G401 (cell line): ENCODE results near the gene GPATCH2L. TPM values are rescaled to one million over a fixed set of nuclear protein-coding genes. Genes with fewer than 3 reads are reported as not detected.

Source experiments
- DNase-seq: peaks from one replicate; pipeline ENCODE4 v3.0.0-alpha.2; 2015; ENCODE audit warnings: low spot score
- in situ Hi-C: cut with HindIII; loops from 2 replicates; pipeline ENCODE4 v1.10.0; 2016; ENCODE audit warnings: low sequenced_read_pairs, mixed read lengths
- total RNA-seq: library from RNA; depleted of rRNA; stranded (reverse); fragments of >200 nt; shearing (Covaris generic); gene quantifications from 2 replicates; pipeline ENCODE4 v1.2.3, GENCODE V29; 2014

Gene GPATCH2L
- total RNA-seq, 1 experiment from 2014 or later: 32.4 TPM

DNA sequence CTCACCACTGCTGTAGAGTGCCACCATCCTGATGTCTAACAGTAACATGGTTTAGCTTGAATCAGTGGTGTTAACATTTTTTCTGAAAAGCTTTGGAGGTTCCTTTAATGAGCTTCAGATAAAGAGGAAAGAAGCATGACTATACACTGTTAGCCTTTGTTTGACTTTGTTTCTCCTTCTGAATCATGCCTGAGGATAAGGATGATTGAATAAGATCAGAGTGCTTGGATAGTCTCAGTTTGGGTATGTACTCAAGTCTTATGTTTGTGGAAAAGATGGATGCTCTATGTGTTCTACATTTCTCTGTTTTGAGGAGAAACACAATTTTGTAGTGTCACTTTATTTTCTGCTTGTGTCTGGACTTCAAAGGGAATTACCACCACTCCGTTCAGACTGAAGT lies 42.0 kb downstream of the GPATCH2L start:
- no peak for DNase-seq
- in situ Hi-C loops: no loop called here

DNA sequence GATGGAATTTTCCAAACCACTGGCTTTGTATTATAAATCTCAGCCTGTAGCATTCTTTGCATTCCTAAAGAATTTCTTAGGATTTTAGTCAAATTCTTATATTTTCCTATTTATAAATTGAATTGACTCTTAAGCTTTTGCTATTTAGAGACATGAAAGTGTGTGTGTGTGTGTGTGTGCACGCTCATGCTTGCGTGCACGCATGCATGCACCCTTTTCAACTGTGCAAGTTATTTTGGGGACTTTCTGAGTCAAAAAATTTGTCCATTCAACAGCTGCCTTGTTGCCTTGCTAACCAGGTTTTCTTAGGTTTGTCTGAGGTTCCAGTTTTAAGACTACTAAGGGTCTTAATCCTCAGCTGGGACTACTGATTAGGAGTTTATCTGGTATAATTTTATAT lies 42.6 kb downstream of the GPATCH2L start:
- in situ Hi-C loops: no loop called here

DNA sequence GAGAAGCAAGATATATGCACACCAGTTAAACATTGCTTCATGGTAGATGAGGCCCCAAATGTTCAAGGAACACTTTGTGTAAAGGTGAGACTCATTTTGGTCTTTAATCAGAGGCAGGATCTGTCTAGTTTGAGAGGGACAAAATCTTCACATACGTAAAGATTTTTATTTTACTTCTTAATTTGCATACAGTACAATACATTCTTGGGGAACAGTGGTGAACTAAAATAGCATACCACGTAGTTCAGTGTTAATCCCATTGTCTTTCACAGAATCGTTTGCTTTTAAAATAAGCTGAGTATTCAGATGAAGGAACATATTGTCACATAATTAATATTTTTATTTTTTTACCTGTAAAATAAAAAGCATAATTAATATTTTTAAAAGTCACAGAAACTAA lies 43.3 kb downstream of the GPATCH2L start:
- in situ Hi-C loops: no loop called here
- DNase-seq: no peak

More for the DNA sequence above, 42.6 kb downstream of the GPATCH2L start:
- DNase-seq: no peak

DNA sequence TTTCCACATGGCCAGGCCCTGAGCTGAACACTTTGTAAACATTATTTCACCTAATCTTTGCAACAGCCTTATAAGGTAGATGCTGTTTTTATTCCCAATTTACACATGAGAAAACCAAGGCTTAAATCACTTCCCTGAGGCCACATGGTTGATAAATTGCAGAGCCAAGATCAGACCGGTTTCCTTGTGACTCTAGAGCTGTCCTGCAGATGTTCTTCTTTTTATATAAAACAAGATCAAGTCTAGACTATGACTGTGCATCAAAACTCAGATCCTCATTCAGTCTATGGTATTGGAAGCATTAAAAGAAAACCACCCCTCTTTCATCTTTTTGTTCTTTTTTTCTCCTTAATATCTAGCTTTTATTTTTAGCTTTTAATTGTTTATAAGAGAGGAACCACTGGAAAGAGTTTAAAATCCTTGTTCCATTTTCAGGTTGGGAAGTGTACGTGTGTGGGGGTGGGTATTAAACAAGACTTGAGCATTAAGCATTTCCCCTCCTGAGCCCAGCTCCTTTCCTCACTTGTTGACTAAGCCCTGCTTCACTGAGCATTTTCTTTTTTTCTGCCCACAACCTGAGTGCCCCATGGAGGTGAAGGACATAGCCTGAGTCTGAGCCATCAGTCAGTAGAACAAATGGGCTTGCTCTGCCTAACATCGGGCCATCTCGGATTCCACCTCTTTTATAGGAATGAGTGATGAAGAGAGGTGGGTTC lies 45.4 kb downstream of the GPATCH2L start:
- in situ Hi-C loops: no loop called here
- no peak for DNase-seq

DNA sequence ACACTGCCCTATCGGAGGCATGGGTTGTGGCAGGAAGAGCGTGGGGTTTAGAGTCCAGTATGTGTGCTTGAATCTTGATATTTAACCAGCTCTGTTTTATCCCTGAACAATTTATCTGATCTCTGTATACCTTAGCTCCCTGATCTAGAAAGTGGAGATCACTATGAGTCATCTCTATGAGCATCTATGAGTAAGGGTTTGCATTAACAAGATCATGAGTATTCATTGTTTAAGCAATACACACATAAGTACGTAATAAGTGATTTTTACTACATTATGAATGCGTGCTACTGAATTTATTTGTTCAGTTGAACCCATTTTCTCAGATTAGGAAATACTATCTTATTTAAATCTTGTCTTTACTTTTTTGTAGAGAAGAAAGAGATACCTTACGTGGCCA lies 49.4 kb downstream of the GPATCH2L start:
- in situ Hi-C loops: no loop called here
- DNase-seq: no peak

DNA sequence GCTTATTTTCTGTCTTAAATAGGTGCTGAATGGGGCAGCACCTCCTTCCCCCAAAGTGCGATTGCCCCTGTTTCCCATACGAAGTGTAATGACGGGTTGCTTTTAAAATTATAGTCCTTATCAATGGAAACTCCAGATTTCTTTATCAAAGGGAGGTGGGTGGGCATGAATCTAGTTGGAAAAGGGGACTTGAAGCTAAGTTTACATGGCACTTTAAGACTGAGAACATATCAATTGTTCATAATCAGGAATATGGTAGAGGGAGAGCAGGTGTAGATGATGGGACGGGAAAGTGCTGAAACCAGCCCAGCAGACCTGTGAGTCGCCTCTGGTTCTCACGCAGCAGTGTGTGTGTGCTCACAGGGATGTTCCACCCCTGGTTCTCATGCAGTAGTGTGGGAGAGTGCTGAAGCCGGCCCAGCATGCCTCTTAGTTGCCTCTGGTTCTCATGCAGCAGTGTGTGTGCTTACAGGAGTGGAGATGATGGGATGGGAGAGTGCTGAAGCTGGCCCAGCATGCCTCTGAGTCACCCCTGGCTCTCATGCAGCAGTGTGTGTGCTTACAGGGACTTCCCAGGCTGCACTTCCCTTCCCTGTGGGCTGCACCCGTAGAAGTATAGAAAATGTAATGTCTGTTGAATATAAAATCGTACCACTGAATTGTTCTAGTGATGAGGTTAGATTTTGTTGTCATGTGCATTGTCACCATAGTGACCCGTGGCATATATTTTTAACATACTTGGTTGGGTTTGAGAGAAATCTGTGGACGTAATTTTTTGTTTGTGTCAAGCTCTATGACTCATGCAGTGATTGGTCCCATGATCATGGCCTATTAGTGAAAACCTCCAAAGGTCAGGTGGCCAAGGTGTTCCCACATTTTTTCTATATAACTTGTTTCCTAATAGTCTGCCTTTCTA lies 51.6 kb downstream of the GPATCH2L start:
- no peak for DNase-seq
- in situ Hi-C loops: no loop called here

DNA sequence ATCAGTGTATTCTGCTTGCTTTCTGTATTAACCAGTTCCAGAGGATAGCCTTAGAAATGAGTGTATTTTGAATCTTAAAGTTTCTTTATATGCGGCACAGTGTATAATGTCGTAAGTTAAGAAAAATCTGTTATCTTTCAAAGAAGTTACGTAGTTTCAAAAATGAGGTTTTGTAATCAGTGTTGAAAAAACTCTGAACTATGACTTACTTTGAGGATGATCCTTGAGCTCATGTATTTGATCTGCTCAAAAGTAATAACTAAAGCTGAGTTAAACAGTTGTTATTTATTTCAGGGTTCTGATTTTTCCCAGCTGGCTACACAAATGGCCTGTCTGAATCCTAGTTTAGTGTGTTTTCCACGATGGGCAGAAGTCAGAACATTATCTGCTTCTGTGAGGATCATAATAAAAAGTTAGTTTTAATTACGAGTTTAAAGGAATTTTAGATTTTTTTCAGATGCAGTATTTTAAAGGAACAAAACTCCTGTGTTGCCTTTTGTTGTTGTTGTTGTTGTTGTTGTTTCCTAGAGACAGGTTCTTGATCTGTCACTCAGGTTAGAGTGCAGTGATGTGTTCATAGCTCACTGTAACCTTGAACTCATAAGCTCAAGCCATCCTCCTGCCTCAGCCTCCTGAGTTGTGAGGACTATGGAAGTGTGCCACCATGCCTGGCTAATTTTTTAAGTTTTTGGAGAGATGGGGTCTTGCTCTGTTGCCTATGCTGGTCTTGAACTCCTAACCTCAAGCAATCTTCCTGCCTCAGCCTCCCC lies 52.9 kb downstream of the GPATCH2L start:
- DNase-seq: no peak
- in situ Hi-C loops: no loop called here

DNA sequence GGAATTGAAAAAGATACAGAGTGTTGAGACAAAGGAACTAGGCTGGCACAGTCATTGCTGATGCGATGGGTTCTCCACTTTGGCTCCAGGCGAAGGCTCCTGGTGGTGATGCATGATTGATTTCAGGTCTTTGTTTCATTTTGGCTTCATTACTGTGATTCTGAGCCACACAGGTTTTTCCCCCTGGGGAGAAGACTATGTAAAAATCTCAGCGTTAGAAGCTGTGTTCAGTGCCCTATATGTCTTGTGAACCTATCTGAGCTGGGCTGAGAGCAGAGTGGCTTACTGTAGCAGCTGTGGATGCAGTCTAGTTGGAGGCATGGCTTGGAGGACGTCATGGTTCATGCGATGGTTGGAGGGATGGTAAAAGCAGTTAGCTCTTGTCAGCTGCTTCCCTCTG lies 54.0 kb downstream of the GPATCH2L start:
- in situ Hi-C loops: no loop called here
- no peak for DNase-seq

DNA sequence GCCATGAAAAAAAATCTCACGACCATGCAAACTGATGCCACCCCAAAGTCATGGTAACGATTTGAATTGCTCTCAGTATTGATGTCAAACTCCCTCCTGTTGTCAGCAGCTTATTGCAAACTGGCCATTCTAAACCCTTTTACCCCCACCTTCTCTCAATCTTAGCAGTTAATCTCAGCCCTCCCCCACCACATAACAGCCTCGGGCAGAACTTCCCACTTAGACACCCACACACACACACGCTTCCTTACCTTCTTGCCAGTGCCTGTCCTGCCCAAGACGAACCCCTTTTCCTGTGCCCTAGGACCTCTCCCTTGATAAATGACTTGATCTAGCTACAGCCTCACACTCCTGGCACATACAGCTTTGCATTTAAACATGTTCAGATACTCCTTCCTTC lies 56.6 kb downstream of the GPATCH2L start:
- DNase-seq: no peak
- in situ Hi-C loops: no loop called here

DNA sequence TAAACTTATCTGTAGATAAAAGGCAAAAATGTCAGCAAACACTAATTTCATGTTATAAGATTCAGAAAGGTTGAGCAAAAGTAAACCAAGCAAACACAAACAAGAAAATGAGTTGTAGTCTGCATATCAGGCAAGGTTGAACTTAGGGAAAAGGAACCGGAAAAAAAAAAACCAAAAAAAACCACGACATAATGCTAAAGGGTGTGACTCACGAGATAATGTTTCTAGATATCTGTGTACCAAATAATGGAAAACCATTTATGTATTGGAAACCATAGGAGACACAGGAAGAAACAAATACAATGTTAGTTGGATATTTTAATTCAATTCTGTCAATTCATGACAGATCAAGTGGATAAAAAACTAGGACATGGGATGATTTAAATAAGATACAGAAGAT lies 60.5 kb downstream of the GPATCH2L start:
- no peak for DNase-seq
- in situ Hi-C loops: no loop called here

DNA sequence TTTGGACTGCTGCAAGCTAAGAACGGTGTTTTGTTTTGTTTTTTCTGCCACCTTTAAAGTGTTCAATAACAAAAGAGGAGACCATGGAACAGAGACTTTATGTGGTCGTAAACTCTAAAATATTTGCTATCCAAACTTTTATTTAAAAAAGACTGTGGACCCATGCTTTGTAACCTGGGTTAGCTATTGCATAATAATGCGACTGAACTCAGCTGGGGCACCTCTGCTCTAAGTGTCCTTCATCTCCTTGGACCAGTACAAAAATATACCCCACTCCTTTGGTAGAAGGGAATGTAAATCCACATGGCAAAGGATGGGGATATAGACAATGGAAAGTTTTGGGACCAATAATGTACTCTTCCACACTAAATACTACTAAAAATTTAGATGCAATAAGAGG lies 65.5 kb downstream of the GPATCH2L start:
- DNase-seq: no peak
- in situ Hi-C loops: no loop called here

DNA sequence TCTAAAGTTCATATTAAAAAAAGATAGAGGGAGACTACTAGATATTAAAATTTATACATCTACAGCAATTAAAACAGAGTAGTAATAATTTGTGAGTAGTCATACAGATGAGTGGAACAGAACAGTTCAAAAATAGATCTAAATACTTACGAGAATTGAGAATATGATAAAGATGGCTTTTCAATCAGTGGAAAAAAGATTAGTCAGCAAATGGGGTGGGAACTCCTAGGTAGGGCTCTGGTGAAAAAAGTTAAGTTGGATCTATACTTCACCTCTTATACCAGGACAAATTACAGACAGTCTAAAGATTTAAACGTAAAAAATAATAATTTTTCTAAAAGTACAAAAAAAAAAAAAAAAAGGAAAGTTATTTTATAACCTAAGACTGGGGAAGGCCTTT lies 66.9 kb downstream of the GPATCH2L start:
- in situ Hi-C loops: no loop called here
- no peak for DNase-seq

DNA sequence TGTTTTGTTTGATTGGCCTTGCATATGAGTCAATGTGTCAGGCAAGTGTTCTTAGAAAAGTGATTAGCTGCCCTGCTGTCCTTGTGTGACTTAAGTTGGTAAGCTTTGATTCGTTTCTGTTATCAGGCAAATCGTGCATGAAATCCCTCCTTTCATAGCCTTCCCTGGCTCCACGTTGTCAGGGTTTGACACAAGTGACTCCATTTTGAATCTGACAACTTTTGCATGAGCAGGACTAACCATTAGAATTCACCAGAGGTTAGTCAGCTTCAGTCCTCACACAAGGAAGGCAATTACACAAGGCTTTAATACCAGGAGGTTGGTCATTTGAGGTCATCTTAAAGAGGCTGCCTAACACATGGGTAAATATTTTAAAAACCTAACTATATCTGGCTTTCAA lies 68.2 kb downstream of the GPATCH2L start:
- no peak for DNase-seq
- in situ Hi-C loops: no loop called here

DNA sequence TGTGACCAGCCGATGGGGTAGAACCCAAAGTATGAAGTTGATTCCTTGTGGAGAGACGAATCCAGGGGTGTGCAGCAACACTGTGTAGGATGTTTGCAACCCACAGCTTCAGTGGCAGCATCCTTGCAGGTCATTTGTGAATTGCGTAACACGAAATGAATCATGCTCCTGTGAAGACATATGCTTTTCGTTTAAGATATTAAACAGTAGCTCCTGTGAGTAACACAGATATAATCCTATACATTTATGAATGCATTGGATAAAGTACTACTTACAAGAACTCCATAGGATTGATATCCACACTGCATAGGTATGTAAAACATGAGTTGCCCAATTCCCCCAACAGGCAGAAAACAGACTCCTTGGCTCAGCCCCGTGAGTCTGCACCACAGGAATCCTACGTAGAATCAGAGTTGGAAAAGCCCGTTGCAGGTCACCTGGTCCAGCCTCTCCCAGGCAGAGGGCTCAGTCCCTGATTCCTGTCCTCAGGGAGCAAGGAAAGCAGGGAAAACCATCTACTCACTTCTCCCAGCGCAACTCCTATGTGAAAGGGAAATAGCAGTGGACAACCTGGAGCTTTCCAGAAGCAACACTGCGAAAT lies 75.8 kb downstream of the GPATCH2L start:
- in situ Hi-C loops: no loop called here
- DNase-seq: no peak

DNA sequence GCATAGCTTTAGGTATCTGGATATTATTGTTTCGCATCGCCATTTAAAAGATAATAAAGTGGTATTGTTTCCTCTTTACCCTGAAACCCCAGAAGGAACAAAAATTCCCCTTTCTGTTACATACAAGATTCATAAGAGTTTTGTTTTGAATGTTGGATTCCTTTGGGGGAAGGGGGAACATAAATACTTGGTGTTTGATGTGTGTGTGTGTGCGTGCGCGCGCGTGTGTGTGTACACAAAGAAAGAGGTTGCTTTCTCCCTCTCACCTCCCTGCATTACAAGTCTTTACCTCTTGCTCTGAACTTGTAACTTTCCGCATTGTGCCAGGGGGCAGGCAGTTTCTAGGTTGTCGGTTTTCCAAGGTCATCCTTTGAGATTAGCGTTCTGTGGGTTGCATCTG lies 76.4 kb downstream of the GPATCH2L start:
- in situ Hi-C loops: no loop called here
- no peak for DNase-seq

DNA sequence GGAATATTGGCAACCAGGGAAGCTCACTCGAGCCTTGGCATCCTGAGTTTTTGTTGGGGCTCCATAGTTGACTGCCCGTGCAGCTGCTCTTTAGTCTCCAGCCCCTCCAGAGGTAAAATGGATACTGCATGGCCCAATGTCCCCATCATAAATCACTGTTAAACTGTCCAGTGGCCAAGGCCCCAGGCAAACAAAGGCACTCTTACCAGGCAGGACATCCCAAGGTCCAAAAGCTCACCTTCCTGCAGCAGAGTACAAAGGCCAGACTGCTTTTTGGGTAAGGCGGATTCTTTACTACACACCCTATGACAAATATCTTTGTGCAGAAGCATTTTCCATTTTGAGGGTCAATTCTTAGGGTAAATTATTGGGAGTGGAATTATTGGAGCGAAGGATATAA lies 81.1 kb downstream of the GPATCH2L start:
- DNase-seq: no peak
- in situ Hi-C loops: no loop called here

DNA sequence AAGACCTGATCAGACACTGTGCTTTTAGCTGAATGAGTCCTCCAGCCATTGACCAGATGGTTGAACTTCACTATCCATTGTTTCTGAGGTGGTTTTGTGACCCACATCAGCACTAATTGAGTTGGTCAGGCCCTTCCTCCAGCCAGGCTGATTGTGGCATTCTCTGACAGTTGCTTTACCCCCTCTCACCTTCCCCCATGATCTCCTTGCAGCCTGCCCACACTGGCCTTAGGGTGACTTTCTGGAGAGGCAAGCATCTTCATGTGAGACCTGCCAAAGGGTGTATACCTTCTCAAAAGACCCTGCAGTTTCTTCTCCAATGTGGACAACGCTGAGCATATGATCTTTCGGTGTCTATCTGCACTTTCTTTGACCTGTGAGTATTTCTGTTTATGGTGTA lies 83.9 kb downstream of the GPATCH2L start:
- in situ Hi-C loops: no loop called here

DNA sequence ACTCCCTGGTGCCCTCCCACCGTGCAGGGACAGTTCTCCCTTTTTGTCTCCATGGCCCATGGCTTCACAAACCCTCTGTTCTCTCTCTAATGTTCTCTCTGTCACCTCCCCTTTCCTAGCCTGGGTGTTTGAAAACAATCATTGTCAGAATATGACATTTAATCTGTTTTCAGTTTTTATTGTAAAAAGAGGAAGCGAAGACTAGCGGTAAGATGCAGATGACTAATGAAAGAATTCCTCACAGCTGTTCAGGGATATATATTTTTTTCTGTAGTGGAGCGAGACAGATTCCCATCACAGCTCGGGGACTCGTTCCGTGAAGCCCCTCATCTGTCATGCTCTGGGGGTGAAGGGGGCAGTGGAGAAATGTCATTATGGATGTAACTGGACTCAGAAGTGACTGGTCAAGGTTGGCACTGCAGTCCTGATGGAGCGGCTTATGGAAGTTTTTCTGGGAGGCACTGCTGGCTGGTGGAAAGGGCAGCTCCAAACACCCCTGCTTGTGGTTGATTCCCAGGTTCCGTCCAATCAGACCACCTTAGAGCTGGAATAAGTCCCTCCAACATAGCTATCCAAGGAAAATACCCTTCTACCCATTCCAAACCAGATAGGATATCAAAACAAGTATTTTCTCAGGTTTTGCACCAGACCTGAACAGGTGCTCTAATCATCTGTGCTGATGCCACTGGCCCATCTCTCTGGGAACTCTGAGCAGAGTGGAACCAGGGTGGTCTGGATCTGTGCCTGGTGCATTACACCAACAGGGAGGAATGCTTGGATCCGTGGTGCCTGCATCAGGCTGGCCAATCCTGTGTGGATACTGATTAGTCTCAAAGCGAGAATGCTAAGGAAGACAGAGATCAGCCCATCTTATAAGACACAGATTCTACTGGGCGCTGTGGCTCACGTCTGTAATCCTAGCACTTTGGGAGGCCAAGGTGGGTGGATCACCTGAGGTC lies 84.7 kb downstream of the GPATCH2L start:
- in situ Hi-C loops: no loop called here
- no peak for DNase-seq

More for the DNA sequence above, 83.9 kb downstream of the GPATCH2L start:
- DNase-seq: no peak
